Aortic smooth muscle cell (primary cell): Measurements from ENCODE around the gene ASXL3. TPM values are rescaled to one million over a fixed set of nuclear protein-coding genes. Genes with fewer than 3 reads are reported as not detected.

Experiments
- total RNA-seq: library from RNA; depleted of rRNA; stranded (reverse); fragments of >200 nt; gene quantifications from 2 replicates; pipeline ENCODE4 v1.2.3, GENCODE V29; 2014

ASXL3 gene
- total RNA-seq, result 0.13 and 0.44 TPM in 2 replicates

DNA sequence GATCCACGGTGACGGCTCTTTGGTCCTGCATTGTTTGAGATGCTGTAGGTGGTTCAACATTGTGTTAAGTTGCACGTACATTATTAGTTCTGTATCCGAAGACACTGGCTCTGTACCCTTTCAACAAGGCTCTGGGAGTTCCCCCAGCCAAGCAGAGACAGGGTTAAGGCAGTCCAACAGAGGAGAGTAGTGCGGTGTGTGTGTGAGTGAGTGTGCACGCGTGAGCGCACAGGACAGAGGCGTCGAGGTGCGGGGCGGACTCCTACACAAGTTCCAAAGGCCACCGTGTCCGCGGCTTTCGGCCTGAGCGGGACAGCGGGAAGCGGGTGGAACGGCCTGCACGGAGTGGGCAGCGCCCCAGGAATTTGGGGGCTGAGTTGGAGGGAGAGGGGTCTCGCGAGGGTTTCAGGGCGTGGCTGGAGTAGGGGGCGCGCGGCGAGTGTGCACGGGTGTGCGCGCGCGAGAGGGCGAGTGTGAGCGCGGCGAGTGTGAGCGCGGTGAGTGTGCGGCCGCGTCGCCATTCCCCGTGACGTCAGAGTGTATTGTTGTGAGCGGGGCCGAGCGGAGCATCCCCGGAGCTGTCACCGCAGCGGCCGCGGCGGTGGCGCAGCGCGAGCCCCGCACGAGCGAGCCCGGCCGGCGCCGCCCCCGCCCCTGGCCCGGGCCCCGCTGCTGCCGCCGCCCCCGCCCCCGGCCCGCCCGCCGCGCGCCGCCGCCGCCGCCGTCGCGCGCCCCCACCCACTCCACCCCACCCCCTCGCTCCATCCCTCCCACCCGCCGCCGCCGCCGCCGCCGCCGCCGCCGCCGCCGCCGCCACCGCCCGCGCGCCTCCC lies at the start of gene ASXL3:
ASXL3 (plus strand) TSS at position 535 of the 833 bp plus-strand sequence. CDS start 413 bp downstream, outside the sequence.

Other genes starting within 250 kb of the ASXL3 start
- 0.06 and 0.26 TPM in 2 replicates for gene CCDC178, start 137.5 kb upstream of the ASXL3 start, total RNA-seq